ENCODE results near the gene KIAA1755.
"Not testable (repeated sequence)": the region's sequence is repeated elsewhere in the genome, so short reads cannot be mapped to it uniquely, and the experiment has no call there.

- not testable (repeated sequence) for TF ChIP-seq POLR2A (IDR thresholded peaks at IDR 0.05; ENCODE audit: extremely low read depth, insufficient read length); CTCF (IDR thresholded peaks at IDR 0.05; ENCODE audit: low read depth, low read length); MAX (IDR thresholded peaks at IDR 0.05; ENCODE audit: low read depth, low read length)
These were observed 5.9 kb downstream of the KIAA1755 start for GRCh38 chr20:38254621-38255020.
